COR-L47 (cell line): Measurements from ENCODE around the gene NMBR.
A peak's percentile ranks its signal among the peaks of the same experiment; 100 is the strongest.
"Not testable (repeated sequence)": the region's sequence is repeated elsewhere in the genome, so short reads cannot be mapped to it uniquely, and the experiment has no call there.

Source experiments
- DNase-seq: peaks from one replicate; lab custom pipeline; 2025; lab: John Stamatoyannopoulos, UW

NMBR gene

GRCh38 chr6:142154336-142154735, 7.4 kb upstream of the NMBR start:
- no peak for DNase-seq

GRCh38 chr6:142153196-142153595, 6.3 kb upstream of the NMBR start:
- no peak for DNase-seq

- no peak for DNase-seq
Measured at GRCh38 chr6:142152746-142153145, 5.8 kb upstream of the NMBR start.

DNA sequence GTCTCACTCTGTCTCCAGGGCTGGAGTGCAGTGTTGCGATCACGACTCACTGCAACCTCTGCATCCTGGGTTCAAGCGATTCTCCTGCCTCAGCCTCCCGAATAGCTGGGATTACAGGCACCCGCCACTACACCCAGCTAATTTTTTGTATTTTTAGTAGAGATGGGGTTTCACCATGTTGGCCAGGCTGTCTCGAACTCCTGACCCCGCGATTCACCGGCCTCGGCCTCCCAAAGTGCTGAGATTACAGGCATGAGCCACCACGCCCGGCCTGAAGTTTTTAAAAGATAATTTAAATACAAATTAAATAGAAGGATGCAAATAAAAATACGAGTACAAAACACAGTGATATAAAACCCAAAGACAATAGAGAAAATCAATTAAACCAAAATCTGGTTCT, 5.4 kb downstream of the NMBR start:
- DNase-seq: not testable (repeated sequence)

- DNase-seq: no peak
Measured at GRCh38 chr6:142138876-142139275, 8.0 kb downstream of the NMBR start.

- DNase-seq: no peak
Measured at GRCh38 chr6:142132625-142133024, 14.3 kb downstream of the NMBR start, which contains the start of gene GJE1. Gene GJE1, plus strand, starts transcription at chr6:142132925. Its CDS starts 234 bp downstream, at chr6:142133159.

DNA sequence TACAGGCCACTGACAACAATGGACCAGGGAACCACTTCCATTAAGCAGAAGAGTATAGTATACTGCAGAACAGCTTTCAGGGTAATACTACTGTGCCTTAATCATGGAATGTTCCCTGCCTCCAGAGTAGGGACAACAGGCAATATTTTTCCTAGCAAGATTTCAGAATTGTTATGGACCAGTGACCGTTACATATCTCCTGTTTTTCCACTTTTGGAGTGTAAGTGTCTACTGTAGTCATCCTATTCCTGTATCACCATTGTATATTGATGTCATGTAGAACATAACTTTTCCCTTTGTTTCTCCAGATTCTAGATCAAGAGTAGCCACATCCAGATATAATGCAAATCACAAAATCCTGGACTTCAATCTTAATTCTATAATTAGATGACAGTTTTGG, 16.1 kb downstream of the NMBR start:
- DNase-seq: no peak

GRCh38 chr6:142121342-142121741, 25.6 kb downstream of the NMBR start:
- no peak for DNase-seq

GRCh38 chr6:142118925-142119324, 28.0 kb downstream of the NMBR start:
- DNase-seq: no peak

DNA sequence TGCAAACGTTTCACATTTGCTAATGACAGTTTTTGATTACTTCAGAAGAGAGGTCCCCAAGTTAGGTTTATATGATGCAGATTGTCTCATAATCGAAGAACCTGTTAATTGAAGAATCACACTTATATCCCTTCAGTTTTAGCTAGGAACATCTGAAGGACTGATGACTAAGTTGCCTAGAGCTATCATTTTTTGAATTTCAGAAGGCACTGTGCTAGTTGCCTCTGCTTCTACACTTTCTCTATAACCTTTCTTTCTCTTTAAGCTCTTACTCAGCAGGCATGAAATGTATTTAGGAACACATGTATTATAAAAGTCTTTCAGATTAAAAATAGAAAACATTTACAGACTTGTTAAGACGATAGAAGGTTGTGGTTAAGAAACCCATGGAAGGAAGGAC, 28.6 kb downstream of the NMBR start:
- no peak for DNase-seq

- no peak for DNase-seq
Measured at GRCh38 chr6:142117366-142117765, 29.6 kb downstream of the NMBR start.

DNA sequence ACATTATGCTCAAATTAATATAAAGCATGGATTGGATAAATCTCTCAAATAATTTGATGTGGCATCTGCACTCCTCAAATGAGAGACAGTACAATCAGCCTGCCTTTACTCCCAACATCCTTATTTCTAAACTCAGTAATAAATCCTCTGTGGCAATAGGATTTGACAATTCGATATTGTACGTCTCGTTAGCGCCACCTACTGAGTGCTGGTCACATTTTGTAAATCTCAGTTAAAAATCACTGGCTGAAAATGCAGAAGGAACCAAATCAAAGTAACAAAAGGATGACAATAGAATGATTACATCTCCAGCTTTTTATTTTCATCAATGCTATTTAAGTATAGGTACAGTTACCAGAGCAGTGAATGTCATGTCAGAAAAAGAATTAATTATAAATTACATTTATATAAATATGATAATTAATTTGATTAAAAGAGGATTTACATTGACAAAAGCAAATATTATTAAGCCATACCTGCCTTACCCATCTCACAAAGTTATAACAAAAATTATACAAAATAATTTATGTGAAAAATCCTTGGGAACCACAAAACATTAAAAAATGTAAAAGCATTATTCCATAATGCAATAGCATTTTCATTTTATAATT, 34.4 kb downstream of the NMBR start:
- DNase-seq: peak; percentile 51

DNA sequence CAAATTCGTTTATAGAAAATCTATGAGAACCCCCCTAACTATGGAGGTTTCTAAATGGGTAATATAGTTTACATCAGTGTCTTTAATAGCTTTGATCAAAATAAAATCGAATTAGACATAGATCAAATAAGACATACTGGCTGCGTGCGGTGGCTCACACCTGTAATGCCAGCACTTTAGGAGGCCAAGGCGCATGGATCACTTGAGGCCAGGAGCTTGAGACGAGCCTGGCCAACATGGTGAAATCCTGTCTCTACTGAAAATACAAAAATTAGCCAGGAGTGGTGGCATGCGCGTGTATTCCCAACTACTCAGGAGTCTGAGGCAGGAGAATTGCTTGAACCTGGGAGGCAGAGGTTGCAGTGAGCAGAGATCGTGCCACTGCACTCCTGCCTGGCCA, 36.1 kb downstream of the NMBR start:
- DNase-seq: not testable (repeated sequence)

DNA sequence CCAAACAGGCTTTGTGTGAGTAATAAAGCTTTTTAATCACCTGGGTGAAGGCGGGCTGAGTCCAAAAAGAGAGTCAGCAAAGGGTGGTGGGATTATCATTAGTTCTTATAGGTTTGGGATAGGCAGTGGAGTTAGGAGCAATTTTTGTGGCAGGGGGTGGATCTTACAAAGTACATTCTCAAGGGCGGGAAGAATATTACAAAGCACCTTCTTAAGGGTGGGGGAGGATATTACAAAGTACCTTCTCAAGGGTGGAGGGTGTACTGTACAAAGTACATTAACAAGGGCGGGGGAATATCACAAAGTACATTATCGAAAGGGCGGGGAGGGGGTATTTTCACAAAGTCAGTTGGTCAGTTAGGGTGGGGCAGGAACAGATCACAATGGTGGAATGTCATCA, 42.1 kb downstream of the NMBR start:
- DNase-seq: not testable (repeated sequence)

GRCh38 chr6:142088858-142089216, 58.1 kb downstream of the NMBR start:
- no peak for DNase-seq

GRCh38 chr6:142087950-142088857, 58.7 kb downstream of the NMBR start:
- no peak for DNase-seq

DNA sequence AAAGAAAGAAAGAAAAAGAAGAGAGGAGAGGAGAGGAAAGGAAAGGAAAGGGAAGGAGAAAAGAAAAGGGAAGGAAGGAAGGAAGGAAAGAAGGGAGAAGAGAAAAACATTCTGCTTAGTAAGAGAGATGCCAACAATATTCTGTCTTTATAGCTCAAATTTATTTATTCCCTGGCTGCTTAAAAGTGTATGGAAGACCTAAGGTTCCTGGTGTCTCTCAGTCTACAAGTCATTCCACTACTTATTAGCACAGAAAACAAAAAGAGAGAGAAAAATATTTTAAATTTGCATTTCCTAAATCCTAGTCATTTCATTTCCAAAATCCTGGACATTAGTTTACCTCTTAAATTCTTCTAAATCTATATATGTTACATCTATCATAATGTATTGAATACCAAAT, 67.8 kb downstream of the NMBR start:
- DNase-seq: no peak

GRCh38 chr6:142075516-142076101, 71.3 kb downstream of the NMBR start:
- no peak for DNase-seq

GRCh38 chr6:142074516-142074915, 72.4 kb downstream of the NMBR start:
- no peak for DNase-seq

DNA sequence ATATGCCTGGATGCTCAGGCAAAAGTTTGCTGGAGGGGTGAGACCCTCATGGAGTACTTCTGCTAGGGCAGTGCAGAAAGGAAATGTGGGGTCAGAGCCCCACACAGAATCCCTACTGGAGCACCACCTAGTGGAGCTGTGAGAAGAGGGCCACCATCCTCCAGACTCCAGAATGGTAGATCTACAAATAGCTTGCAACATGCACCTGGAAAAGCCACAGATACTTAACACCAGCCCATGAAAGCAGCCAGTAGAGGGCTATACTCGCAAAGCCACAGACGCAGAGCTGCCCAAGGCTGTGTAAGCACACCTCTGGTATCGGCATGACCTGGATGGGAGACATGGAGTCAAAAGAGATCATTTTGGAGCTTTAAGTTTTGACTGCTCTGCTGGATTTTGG, 74.9 kb downstream of the NMBR start:
- DNase-seq: no peak

GRCh38 chr6:142068416-142068815, 78.5 kb downstream of the NMBR start:
- no peak for DNase-seq

DNA sequence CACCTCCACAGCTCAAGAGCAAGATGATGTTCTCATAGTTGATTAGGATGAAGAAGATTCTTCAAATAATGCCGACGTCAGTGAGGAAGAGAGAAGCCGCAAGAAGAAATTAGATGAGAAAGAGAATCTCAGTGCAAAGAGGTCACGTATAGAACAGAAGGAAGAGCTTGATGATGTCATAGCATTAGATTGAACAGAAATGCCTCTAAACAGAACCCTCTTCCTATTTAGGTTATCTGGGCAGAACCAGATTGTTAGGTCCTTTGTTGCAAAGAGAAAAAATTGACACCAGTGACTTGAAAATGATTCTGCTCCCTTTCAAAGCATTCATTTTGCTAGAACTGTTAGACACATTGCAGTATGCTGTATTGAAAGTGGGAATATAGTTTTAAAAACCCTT, 84.1 kb downstream of the NMBR start:
- DNase-seq: not testable (repeated sequence)
